GM23338 (cell line): ENCODE measurements around the gene IQSEC2.
A peak's percentile ranks its signal among the peaks of the same experiment; 100 is the strongest.

Experiments used
- EZH2phosphoT487 ChIP-seq: fragments of 200-600 bp; sonication (generic); IDR thresholded peaks from one replicate; pipeline ENCODE4 v1.8.1; 2018; ENCODE audit warnings: antibody characterized with exemption; ENCODE audit not compliant: unreplicated experiment
- JUNB ChIP-seq: IDR thresholded peaks from one replicate; pipeline ENCODE4 v1.6.1; 2016; ENCODE audit warnings: antibody characterized with exemption; ENCODE audit not compliant: unreplicated experiment
- TF ChIP-seq, protein P1 (sequence below), 2 experiments: fragments of 200-600 bp in 1 of 2; sonication (generic) in 1 of 2; conservative IDR thresholded peaks; 2 replicates each; pipeline versions ENCODE4 v1.5.1 to v1.6.1; 2016 to 2017; ENCODE audit warnings: antibody characterized with exemption in 2 of 2, low read depth in 2 of 2, mild to moderate bottlenecking in 2 of 2, moderate library complexity in 1 of 2
- TF ChIP-seq, protein P2 (sequence below): IDR thresholded peaks from 2 replicates; pipeline ENCODE4 v1.6.1; 2016; ENCODE audit warnings: antibody characterized with exemption

DNA sequence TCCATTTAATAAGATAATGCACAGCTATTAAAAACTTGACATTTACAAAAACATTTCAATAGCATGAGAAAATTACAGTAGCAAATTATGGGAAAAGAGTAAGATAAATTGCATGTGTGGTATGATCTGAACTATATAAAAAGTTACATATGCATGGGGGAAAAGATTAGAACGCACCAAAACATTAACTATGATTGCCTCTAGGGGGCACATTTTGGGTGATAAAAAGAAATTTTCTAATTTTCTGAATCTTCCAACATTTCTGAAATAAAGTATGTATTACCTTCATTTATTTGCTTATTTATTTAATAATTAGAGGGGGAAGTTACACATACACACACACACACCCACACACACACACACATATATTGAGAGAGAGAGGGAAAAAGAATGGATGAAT is 36.8 kb downstream of the IQSEC2 start:
- TF ChIP-seq, protein P1, sequence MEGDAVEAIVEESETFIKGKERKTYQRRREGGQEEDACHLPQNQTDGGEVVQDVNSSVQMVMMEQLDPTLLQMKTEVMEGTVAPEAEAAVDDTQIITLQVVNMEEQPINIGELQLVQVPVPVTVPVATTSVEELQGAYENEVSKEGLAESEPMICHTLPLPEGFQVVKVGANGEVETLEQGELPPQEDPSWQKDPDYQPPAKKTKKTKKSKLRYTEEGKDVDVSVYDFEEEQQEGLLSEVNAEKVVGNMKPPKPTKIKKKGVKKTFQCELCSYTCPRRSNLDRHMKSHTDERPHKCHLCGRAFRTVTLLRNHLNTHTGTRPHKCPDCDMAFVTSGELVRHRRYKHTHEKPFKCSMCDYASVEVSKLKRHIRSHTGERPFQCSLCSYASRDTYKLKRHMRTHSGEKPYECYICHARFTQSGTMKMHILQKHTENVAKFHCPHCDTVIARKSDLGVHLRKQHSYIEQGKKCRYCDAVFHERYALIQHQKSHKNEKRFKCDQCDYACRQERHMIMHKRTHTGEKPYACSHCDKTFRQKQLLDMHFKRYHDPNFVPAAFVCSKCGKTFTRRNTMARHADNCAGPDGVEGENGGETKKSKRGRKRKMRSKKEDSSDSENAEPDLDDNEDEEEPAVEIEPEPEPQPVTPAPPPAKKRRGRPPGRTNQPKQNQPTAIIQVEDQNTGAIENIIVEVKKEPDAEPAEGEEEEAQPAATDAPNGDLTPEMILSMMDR (conservative IDR thresholded peaks at IDR 0.05; ENCODE audit: low read depth in 2 of 2), result peak in 1 of 2 experiments; percentile 45; a peak in 2 of 4 replicates
- TF ChIP-seq EZH2phosphoT487 (no peak), JUNB (no peak)
- TF ChIP-seq, protein P2, sequence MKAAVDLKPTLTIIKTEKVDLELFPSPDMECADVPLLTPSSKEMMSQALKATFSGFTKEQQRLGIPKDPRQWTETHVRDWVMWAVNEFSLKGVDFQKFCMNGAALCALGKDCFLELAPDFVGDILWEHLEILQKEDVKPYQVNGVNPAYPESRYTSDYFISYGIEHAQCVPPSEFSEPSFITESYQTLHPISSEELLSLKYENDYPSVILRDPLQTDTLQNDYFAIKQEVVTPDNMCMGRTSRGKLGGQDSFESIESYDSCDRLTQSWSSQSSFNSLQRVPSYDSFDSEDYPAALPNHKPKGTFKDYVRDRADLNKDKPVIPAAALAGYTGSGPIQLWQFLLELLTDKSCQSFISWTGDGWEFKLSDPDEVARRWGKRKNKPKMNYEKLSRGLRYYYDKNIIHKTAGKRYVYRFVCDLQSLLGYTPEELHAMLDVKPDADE, result no peak
